ENCODE measurements around the gene ZDHHC14. TPM values are rescaled to one million over a fixed set of nuclear protein-coding genes. Genes with fewer than 3 reads are reported as not detected.
"Not testable (repeated sequence)": the region's sequence is repeated elsewhere in the genome, so short reads cannot be mapped to it uniquely, and the experiment has no call there.

ZDHHC14 gene
- polyA plus RNA-seq, 3 donors, result 19.1 to 24.5 (median 21.2) TPM

- no peak for DNase-seq
Measured at GRCh38 chr6:157710604-157711003, 329.6 kb downstream of the ZDHHC14 start.

- no peak for DNase-seq
Measured at GRCh38 chr6:157711060-157711459, 330.1 kb downstream of the ZDHHC14 start.

DNA sequence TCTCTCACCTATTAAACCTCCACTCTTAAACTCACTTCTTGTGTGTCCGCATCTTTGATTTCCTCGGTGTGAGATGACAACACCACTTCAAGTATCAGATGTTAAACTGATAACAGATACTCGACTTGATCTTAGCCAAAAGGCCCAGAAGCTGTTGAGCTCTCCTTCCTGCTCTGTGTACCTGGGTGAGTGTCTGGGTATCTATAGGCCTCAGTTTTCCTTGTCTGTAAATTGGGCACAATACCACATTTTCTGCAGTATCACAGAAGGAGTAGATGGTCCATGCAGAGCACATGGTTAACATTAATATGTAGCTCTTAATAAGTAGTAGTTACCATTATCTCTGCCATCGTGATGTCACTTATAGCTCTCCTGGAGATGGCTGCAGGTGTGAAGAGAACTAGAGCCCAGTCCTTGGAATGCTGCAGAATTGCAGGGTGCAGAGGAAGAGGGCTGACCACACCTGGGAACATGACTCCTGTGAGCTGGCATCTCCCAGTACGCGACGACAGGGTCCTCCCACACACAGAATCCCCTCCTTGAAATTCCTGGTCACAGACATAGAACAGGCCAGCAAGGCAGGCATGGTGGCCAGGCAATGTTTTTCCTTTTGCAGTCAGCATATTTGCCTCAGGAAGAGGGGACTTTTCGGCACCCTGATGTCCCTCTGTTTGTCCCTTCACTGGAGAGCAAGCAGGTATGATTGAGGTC, 331.8 kb downstream of the ZDHHC14 start:
- no peak for DNase-seq

DNA sequence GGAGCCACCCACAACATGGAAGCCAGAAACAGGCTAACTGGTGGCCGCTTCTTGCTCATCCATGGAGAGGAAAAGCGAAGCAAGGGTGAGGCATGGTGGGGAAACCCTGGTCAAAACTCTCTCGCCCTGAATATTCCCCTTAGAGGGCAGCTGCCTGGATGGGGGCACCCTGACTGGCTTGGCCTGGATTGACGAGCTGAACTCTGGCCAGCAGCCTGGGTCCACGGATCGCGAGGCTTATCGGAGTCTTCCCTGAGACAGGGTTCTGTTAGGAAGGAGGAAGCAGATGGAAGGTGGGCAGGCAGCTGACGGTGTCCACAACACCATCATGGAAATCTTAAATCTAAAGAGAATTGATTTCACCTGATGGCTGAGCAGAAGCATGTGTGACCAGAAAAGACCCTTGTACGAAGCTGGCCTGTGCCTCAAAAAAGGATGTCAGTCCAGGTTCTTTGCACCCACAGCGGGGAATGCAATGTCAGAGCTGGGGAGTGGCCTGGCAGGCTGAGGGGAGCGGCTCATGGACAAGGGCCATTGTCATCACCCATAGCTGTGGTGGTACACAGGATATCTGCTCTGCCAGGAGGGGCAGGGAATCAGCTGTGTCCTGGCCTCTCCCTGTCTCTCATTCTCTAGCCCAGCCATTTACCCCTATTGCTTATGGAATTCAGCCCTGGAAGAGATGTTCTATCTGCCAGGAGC, 332.6 kb downstream of the ZDHHC14 start:
- no peak for DNase-seq

- no peak for DNase-seq
Measured at GRCh38 chr6:157714153-157714490, 333.1 kb downstream of the ZDHHC14 start.

DNA sequence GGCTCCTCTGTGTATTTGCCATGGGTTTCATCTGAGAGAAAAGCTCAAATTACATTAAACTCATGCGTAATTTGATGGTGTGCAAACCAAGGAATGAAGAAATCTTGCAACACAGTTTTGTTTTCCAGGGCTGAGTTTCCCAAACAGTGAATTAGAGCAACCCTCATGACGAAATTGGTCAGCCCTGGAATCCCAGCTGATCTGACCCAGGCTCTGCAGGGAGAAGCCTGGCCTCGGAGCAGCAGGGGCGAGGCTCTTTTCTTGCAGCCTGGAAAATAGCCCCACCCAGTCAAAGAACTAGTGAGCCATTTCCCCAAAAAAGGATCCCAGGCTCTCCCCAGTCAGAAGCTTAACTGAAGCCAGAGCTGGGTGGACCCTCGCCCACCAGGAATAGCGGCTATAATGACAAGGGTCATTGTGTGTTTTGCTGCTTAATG, 334.8 kb downstream of the ZDHHC14 start:
- DNase-seq, result no peak

DNA sequence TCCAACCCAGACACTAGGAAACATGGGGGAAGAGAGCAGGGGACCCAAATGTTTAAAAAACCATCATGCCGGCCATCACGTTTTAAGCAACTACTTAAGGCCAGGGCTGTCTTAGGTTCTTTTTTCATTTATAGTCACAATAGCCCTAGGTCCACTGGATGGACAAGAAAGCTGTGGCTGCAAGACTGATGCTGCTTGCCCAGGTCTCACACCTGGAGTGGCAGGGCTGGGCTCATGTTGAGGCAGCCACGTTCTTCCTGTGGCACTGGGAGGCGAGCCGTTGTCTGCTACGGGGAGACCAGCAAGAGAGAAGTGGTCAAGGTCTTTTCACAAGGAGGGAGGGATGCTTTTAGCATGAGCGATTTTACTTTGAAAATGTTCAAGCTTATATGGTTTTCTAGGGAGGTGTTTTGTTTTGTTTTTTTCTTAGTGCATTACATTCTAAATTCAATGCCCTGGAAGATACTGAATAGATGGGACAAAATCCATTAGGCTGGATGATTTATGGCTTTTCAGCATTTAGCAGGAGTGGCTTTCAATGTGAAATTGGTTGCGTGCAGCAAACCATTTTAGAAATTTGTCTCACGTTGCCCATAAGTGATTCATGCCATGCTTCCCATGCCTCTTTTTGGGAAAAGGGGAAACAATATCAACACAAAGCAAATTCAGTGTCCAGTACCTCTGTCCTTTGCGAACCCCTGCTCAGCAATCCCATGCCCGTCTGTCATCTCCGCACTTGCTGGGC, 335.4 kb downstream of the ZDHHC14 start:
- DNase-seq, result no peak

GRCh38 chr6:157717340-157717748, 336.4 kb downstream of the ZDHHC14 start:
- no peak for DNase-seq

DNA sequence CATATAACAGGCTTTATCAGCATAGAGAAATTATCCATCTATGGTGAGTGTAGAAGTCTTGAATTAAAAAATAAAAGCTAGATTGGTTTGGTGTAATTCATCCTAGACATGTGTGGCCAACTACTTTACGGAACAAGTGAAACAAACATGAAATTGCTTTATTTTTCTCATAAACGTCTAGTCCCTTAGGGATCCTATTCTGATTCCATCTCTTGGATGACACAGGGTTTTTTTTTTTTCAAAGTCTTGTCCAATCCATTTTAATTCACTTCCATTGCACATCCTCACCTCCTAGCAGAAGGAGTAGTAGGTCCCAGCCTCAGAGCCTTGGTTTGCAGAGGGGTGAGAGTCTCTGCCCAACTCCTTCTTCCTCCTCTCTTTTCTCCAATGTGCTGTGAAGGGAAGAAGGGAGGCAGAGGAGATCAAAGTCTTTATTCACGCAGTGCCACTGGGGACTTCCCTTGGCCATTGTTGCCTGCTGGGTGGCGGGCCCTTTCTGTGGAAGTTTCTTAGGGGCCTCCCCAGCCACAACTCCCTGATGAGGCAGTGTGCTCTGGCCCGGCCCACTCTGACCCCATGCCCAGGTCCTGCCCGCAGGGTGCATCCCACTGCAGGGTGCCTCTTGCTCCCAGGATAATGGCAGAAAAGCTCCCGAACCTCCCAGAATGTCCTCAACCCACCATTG, 337.7 kb downstream of the ZDHHC14 start:
- DNase-seq, result no peak

- not testable (repeated sequence) for DNase-seq
Measured at GRCh38 chr6:157720964-157721363, 340.0 kb downstream of the ZDHHC14 start.

DNA sequence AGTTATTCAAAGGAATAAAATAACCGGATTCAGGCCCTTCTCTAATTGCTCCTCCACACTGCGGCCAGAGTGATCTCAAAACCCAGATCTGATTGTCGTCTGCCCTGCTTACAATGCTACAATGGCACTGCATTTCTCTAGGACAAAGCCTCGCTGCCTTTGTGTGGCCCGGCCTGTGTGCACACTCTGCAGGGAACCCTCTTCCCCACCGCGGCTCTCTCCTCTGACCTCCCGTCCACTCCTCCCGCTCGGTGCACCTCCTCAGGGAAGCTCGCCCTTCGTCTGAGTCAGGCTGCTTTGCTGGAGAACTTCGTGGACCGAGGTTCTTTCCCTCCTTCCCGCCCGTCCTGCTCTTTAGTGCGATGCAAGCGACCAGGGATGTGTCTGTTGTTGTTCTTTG, 340.4 kb downstream of the ZDHHC14 start:
- DNase-seq, result no peak

DNA sequence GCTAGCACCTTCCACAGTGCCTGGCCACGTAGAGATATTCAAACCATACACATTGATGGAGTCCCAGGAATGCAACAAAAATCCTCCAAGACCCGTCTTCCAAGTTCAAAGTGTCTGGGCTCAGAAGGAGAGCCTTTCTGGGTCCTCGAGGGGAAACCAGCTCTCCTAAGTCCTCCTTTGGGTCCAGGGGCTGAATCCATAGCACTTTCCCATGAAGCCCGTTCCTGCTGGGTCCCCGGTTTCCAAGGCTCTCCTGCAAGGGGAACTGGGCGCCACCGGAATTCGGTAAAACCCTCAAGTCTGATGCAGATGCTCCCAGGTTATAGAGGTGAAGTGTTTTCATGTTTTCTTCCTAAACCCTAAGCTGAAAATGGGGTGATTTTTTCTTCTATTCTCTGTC, 340.8 kb downstream of the ZDHHC14 start:
- DNase-seq, result no peak

DNA sequence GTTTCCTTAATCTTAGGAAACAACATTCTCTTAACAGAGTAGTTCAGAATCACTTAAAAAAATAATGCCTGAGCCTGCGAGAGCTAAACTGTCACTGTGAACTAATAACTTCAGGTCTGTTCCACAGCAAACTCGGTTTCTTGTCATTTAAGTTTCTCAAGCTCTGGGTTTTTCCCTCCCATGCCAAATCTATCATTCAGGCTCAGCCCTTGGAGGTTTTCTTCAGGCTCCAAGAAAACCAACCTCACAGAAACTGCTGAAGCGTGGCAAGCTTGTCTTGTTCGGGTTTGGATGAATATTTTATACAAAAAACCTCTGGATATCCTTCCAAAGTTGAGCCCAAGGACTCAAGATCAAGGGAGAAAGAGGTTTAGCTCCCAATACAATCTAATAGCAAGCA, 342.4 kb downstream of the ZDHHC14 start:
- no peak for DNase-seq

DNA sequence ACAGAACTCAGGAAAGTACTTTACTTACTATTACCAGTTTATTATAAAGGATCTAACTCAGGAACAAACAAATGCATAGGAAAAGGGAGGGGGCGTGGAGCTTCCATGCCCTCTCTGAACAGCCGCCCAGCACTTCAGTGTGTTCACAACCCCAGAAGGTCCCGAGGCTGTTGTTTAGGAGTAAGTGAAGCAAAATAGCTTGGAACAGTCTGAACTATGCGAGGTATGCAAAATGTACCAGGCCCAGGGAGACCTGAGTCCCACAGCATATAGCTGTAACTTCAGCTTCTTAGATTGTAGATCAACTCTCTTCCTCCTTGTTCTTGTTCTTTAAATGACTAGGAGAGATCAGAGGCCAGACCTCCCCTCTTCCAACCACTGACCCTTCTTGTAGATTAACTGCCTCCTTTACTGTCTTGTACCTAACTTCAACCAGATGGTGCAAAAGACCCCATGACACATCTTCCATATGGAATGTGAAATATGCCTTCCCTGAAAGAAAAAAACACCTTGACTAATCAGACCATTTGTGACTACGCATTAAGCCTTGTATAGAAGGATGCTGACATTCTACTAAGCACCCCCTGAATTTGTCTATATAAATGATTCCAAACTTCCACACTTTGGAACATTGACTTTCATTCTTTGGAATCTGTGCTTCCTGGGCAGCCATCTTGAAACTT, 343.3 kb downstream of the ZDHHC14 start:
- DNase-seq, result no peak

GRCh38 chr6:157724960-157725741, 344.2 kb downstream of the ZDHHC14 start:
- DNase-seq, result no peak

DNA sequence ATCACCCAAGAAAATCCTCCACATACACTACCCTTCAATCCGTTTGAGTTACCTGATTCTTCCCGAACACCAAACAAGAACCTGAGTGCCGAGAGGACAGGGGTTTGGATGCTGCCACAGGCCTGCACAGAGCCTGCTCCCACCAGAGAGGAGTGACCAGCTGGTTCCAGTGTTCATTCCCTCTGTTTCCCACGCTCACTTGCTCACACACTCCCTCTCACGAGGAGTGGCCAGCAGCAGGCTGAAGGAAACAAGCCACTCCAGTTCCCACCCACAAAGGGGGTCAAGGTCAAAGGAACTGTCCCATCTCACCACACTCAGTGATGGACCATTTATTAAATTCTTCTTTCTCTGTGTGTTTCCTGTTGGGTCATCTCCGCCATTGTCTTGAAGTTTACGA, 344.8 kb downstream of the ZDHHC14 start:
- no peak for DNase-seq

- DNase-seq, result no peak
Measured at GRCh38 chr6:157726892-157727628, 346.1 kb downstream of the ZDHHC14 start.
